Right lobe of liver (tissue), 4 donors: ENCODE measurements around the gene LRRC8D.

Source experiments
- CTCF ChIP-seq, 4 donors: fragments of 200-600 bp in 3 of 4; fragments of 450-650 bp in 1 of 4; IDR thresholded peaks; one replicate each; pipeline versions ENCODE4 v1.5.1 to v1.8.0; 2016 to 2022; ENCODE audit warnings: antibody characterized with exemption in 4 of 4, mild to moderate bottlenecking in 2 of 4
- POLR2A ChIP-seq: fragments of 450-650 bp; IDR thresholded peaks from one replicate; pipeline ENCODE4 v1.6.1; 2017; ENCODE audit warnings: antibody characterized with exemption, mild to moderate bottlenecking
- donor health status: DM: no; HTN: no; CAD: no.
- donor health status: DM: no; HTN: no; CAD: no.
- donor health status: DM: no; HTN: yes; CAD: no.

- no peak for TF ChIP-seq CTCF (IDR thresholded peaks at IDR 0.05)
- no peak for TF ChIP-seq POLR2A
These were observed 33.3 kb downstream of the LRRC8D start for GRCh38 chr1:89854140-89854539.
